GM19397 (cell line): ENCODE results near the gene PPIL4.
"Not testable (repeated sequence)": the region's sequence is repeated elsewhere in the genome, so short reads cannot be mapped to it uniquely, and the experiment has no call there.

Experiments used
- ATAC-seq: cut with Tn5 transposase; IDR thresholded peaks from one replicate; pipeline ENCODE4 v1.9.1; 2021; ENCODE audit warnings: mild to moderate bottlenecking, moderate library complexity; ENCODE audit not compliant: unreplicated experiment

The PPIL4 gene

GRCh38 chr6:149534742-149535141 is 11.1 kb downstream of the PPIL4 start:
- no peak for ATAC-seq

GRCh38 chr6:149529650-149530049 is 16.2 kb downstream of the PPIL4 start:
- ATAC-seq, result no peak

- ATAC-seq, result no peak
Measured at GRCh38 chr6:149515494-149515893, 30.3 kb downstream of the PPIL4 start.

GRCh38 chr6:149513915-149514314 is 31.9 kb downstream of the PPIL4 start:
- no peak for ATAC-seq

GRCh38 chr6:149510793-149511512 is 34.9 kb downstream of the PPIL4 start:
- ATAC-seq, result no peak

GRCh38 chr6:149508485-149508884 is 37.4 kb downstream of the PPIL4 start:
- no peak for ATAC-seq

- no peak for ATAC-seq
Measured at GRCh38 chr6:149503872-149504271, 42.0 kb downstream of the PPIL4 start.

GRCh38 chr6:149503276-149503675 is 42.6 kb downstream of the PPIL4 start:
- no peak for ATAC-seq

GRCh38 chr6:149501768-149502167 is 44.1 kb downstream of the PPIL4 start:
- ATAC-seq, result no peak

- ATAC-seq, result no peak
Measured at GRCh38 chr6:149501201-149501600, 44.6 kb downstream of the PPIL4 start.

- no peak for ATAC-seq
Measured at GRCh38 chr6:149500096-149500495, 45.7 kb downstream of the PPIL4 start.

GRCh38 chr6:149499066-149499465 is 46.8 kb downstream of the PPIL4 start:
- ATAC-seq, result no peak

GRCh38 chr6:149497365-149497764 is 48.5 kb downstream of the PPIL4 start:
- ATAC-seq, result no peak

GRCh38 chr6:149496597-149496996 is 49.2 kb downstream of the PPIL4 start:
- ATAC-seq, result peak; percentile 51

- not testable (repeated sequence) for ATAC-seq
Measured at GRCh38 chr6:149495349-149496016, 50.4 kb downstream of the PPIL4 start.

- ATAC-seq, result not testable (repeated sequence)
Measured at GRCh38 chr6:149494810-149495209, 51.0 kb downstream of the PPIL4 start.

GRCh38 chr6:149493761-149494320 is 52.0 kb downstream of the PPIL4 start:
- no peak for ATAC-seq

- ATAC-seq, result no peak
Measured at GRCh38 chr6:149492798-149493343, 53.0 kb downstream of the PPIL4 start.

- ATAC-seq, result no peak
Measured at GRCh38 chr6:149489967-149490366, 55.9 kb downstream of the PPIL4 start.

- ATAC-seq, result no peak
Measured at GRCh38 chr6:149488815-149489214, 57.0 kb downstream of the PPIL4 start.

- no peak for ATAC-seq
Measured at GRCh38 chr6:149487316-149487715, 58.5 kb downstream of the PPIL4 start.
